GM18505 (cell line): ENCODE measurements around the gene UBE2V1.

ENCODE experiments used
- ATAC-seq: cut with Tn5 transposase; IDR thresholded peaks from one replicate; pipeline ENCODE4 v1.9.1; 2021; ENCODE audit not compliant: unreplicated experiment
- POLR2A ChIP-seq: IDR thresholded peaks from 4 replicates; pipeline ENCODE4 v1.6.1; 2011; ENCODE audit warnings: borderline replicate concordance; ENCODE audit not compliant: insufficient read depth, insufficient read length; ENCODE audit errors: extremely low read depth

Gene UBE2V1

DNA sequence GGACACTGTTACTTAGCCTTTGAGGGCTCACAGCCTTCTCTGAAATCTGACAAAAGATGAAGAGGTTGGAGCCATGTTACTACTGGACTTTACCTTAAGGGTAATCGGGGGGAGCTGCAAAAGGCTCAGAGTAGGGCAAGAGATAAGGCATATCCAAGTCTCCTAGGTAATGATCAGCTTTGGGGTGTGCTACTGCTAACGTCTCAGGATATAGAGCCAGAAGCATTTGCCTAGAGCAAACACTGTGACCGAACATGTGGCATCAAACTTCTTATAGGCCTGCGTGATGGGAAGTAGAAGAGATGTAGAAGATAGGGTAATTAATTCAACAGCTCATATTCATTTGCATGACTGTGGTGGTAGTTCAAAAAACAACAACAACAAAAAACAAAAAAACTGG lies 11.1 kb downstream of the UBE2V1 start:
- TF ChIP-seq POLR2A: no peak
- no peak for ATAC-seq

DNA sequence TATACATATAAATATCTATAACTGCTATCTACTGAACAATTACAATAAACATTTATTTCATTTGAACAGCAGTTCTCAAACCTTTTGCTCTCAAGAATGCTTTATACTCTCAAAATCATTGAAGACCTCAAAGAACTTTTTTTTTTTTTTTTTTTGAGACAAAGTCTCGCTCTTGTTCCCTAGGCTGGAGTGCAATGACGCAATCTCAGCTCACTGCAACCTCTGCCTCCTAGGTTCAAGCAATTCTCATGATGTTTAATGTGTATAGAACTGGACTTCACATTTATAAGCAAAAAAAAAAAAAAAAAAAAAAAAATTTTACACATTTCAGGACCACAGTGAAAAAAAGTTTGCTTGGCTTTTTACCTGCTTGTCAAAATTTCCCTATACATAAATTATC lies 11.7 kb downstream of the UBE2V1 start:
- ATAC-seq: no peak
- no peak for TF ChIP-seq POLR2A

DNA sequence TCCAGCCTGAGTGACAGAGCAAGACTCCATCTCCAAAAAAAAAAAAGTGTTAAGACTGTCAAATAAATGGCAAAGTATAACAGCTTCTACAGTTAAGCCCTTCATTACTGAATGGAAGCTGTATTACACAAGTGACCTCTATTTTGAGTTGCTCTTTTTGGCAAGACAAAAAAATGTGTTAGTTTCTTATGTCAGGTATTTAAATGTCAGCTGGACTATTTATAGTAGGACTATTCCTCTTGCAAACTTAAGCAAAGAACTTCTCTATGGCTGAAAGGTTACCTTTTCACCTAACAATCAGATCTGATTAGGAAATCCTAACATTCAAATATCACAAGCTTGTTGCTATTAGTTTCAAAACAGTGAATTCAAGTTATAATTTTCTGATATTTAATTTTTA lies 12.4 kb downstream of the UBE2V1 start:
- no peak for TF ChIP-seq POLR2A
- ATAC-seq: no peak

DNA sequence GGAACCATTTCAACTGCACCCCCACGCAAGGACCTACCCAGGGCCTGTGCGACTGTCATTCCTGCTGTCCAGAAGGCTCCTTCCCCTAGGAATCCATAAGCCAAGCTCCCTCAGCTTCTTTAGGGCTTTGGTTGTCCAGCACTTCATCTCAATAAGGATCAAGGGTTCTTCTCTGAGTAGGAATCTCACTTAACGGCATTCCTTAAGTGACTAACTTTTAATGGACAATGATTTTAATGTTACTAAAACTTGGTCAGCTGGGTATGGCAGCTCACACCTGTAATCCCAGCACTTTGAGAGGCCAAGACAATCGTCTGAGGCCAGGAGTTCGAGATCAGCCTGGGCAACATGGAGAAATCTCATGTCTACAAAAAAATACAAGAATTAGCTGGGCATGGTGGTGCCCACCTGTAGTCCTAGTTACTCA lies 13.4 kb downstream of the UBE2V1 start:
- no peak for TF ChIP-seq POLR2A
- ATAC-seq: no peak

DNA sequence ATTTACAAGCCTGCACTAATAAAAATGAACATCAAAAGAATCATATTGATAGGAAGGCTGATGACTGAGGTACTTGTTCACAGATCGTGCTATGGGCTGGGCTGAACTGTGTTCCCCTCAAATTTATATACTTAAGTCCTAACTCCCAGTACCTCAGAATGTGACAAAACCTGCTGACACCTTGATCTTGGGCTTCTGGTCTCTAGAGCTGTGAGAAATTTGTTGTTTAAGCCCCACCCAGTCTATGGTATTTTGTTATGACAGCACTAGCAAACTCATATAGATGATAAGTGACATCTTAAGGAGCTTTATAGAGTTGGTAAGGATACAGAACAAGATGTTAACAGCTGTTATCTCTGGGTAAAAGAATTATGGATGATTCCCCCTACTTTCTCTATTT lies 13.8 kb downstream of the UBE2V1 start:
- no peak for ATAC-seq
- TF ChIP-seq POLR2A: no peak

DNA sequence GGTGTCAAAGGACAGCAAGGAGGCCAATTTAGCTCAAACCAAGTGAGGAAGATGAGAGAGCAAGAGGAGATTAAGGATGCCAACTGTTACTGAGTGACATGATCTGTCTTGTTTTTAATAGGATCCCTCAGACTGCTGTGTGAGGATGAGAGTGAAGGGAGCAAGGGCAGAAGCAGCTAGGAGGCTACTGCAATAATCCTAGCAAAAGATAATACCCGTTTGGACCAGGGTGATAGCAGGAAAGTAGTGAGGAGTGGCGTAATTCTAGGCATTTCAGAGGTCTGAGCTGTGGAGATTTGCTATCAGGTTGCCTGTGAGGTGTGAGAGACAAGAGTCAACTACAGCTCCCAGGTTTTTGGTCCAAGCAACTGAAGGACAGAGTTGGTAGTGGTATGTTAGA lies 14.7 kb downstream of the UBE2V1 start:
- TF ChIP-seq POLR2A: no peak
- no peak for ATAC-seq

DNA sequence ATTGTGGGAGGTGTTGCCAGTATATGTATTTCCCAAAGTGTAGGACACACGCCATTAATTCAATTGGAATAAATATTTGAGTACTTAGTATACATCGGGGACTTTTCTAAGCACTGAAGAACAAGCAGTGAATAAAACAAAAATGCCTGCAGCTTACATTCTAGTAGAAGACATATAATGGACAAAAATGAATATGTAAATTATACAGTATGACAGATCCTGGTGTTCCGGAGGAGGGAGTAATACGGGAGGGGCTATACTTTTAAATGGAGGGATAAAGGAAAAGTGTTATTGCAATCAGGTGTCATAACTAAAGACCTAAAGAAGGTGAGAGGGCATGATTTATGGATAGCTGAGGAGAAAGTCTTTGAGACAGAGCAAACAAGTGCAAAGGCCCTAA lies 15.1 kb downstream of the UBE2V1 start:
- ATAC-seq: no peak
- TF ChIP-seq POLR2A: no peak

DNA sequence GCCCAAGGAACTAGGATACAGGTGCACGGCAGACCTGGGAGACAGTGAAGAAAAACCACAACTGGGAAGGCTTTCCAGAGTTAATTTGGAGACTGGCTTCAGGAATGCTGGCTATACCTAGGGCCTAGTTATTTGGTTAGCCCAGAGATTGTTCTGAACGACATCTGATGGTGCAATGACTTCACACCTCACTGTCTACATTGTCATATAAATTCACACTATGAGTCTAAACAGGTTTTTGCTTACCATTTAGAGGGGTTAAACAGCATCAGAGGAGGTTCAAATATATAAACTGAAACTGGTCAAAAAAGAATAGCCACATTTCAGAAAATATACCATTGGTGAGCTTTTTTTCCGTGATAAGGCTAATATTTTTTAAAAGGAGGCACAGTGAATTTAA lies 16.7 kb downstream of the UBE2V1 start:
- ATAC-seq: no peak
- no peak for TF ChIP-seq POLR2A

DNA sequence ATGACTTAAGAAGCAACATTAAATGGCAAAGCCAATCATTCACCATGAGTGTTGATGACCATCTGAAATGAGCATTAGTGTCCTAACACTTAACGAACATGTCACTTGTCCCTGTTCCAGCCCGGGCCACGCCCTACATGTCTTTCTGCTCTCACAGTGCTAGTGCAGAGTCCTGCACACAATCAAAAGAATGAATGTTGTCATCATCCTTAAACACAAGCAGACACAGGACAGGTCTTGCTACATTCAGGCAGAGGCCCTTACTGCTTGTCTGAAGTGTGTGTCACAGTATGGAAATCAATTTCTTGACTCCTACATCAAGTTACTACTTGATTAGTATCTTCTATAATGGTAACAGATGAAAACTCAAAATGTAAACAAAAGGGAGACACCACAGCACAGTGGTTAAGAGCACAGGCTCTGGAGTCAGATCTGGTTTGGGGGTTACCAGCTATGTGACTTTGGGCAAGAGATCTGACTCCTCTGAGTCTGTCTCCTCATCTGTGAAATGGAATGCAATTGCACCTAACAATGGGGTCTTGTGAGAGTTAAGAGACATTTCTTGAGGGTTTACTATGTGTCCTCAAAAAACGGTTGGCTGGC lies 17.4 kb downstream of the UBE2V1 start:
- no peak for ATAC-seq
- no peak for TF ChIP-seq POLR2A

DNA sequence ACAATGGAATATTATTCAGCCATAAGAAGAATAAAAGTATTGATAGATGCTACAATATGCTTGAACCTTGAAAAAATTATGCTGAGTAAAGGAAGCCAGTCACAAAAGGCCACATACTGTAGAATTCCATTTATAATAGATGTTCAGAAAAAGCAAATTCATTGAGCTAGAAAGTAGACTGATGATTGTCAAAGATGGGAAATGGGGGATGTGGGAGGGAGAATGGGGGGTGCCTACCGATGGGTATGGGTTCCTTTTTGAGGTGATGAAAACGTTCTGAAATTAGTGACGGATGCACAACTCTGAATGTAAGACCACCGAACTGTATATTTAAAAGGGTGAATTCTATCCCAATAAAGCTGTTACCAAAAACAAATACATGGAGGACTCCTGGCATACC lies 18.4 kb downstream of the UBE2V1 start:
- ATAC-seq: no peak
- TF ChIP-seq POLR2A: no peak

DNA sequence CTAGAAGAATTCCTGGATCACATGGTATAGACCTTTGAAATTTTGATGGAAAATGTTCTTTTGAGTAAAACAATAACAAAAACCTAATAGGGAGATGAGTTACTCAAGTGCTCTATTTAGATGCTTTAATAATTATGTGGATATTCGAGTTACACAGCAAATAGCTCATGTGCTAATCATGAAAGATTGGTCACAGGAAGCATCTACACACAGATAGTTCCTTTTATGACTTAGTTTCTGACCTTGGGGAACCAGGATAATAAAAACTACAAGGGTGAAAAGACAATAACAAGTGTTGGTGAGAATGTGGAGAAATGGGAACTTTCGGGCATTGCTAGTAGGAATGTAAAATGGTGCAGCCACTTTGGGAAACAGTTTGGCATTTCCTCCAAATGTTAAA lies 19.7 kb downstream of the UBE2V1 start:
- no peak for TF ChIP-seq POLR2A
- ATAC-seq: no peak

DNA sequence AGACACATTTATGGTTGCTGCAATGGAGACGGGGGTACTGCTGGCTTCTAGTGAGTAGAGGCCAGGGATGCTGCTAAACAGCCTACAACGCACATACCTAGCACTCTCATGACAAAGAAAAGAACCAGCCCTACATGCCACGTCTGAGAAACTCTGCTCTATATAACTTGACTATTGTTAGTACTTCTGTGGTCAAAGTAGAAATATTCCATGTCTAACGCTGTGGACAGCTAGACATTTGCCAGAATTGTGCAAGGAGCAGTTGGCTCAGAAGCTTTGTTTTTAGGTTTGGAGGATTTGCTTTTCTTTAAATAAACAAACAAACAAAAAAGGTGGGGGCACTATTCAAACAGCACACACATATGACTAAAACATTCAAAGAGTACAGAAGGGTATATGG lies 20.5 kb downstream of the UBE2V1 start:
- TF ChIP-seq POLR2A: no peak

DNA sequence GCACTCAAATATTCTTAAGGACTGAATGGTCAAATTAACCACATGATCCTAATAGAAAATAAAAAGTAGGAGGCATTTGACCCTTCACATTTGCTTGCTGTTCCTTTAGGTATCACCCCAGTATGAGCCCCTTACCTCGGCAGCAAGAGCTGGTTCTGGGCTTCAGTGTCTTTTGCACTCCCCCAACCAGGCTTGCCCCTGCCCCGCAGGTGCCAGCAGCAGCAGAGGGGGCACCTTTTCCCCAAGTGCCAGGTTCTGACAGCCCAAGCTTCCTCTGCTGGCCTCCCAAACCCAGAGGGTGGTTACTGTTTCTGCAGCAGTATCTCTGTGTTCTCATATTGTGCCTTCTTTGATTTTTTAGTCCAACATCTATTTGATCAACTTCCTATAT lies 23.2 kb downstream of the UBE2V1 start:
- ATAC-seq: no peak
- no peak for TF ChIP-seq POLR2A

More for the DNA sequence above, 20.5 kb downstream of the UBE2V1 start:
- no peak for ATAC-seq

DNA sequence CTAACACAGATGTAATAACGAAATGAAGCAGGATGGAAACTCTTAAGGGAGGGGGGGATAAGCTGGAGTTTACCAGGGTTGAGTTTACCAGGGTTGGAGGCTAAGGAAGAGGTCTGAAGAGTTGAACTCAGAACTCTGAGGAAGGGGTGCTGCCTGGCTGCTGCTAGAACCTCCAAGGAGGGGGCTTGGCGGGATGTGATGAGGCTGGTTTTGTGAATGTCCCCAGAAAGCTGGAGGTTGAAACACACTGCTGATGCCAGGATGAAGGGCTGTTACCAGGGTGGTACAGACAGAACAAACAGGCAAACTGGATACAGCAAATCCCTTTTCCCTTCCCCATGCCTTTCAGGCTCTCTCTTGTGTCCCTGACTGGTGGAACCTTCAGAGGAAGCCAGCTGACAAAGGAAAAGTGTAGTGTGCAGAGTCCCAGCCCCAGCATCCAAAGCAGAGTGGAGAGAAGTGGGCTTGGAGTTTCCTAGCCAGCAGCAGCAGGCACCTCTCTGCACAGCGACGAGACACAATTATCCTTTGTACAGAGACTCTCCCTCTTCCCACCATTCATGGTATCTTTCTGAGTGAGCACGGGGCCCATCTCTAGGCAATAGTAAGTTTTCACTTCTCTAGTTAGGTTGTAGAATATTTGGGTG lies 23.7 kb downstream of the UBE2V1 start:
- ATAC-seq: no peak
- no peak for TF ChIP-seq POLR2A

DNA sequence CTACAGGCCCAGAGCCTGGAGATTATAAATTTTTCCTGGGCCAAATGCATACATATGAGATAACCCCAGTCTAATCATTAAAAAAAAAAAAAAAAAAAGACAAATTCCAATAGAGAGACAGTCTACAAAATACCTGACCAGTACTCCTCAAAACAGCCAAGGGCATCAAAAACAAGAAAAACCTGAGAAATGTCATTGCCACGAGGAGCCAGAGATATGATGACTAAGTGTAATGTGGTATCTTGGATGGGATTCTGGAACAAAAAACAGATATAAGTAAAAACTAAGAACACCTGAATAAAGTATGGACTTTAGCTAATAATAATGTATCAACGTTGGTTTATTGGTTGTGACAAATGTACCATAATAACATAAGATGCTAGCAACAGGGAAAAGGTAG lies 24.9 kb downstream of the UBE2V1 start:
- TF ChIP-seq POLR2A: no peak
- ATAC-seq: no peak

DNA sequence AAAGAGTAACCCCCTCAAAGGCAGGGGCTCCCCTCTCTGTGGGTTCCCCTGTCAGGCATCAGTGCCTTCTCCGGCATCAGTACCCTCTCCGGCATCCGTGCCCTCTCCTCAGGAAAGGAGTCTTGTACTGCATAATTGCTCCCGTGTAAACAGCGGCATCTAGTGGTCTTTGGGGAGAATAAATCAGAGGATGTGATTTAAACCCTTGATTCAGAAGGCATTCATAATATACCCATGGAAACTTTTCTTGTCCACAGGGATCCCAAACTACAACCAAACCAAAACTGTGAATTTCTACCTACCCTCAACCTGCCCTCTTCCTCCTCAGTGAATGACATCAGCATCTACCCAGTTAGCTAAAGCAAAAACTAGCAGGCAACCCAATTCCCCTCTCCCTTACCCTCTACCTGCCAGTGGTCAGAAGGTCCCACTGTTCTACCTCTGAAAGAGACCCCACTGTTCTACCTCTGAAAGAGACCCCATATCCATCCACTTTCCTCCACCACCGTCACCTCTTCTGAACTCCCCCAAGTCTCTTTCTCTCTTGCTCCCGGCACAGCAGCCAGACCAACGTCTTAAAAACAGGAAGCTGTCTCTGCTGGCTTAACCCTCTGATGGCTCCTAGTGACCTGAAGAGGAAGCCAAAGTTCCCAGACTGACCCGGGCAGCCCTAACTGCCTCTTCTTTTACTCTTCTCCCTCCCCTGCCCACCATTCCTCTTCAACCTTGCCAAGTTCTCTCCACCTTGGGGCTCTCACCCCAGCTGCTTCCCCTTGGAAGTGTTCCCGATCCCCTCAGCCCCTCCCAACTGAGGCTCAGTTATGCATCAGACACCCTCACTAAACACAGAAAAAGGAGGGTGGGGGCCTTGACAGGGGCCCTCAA lies 27.2 kb downstream of the UBE2V1 start:
- ATAC-seq: no peak
- TF ChIP-seq POLR2A: no peak
